COLO668 (cell line): ENCODE measurements around the gene CEP41.
"Not testable (repeated sequence)": the region's sequence is repeated elsewhere in the genome, so short reads cannot be mapped to it uniquely, and the experiment has no call there.

ENCODE experiments used
- DNase-seq: peaks from one replicate; lab custom pipeline; 2025; ENCODE audit not compliant: unreplicated experiment; lab: John Stamatoyannopoulos, UW

Gene CEP41

GRCh38 chr7:130388671-130389070 lies 52.1 kb downstream of the CEP41 start:
- no peak for DNase-seq

DNA sequence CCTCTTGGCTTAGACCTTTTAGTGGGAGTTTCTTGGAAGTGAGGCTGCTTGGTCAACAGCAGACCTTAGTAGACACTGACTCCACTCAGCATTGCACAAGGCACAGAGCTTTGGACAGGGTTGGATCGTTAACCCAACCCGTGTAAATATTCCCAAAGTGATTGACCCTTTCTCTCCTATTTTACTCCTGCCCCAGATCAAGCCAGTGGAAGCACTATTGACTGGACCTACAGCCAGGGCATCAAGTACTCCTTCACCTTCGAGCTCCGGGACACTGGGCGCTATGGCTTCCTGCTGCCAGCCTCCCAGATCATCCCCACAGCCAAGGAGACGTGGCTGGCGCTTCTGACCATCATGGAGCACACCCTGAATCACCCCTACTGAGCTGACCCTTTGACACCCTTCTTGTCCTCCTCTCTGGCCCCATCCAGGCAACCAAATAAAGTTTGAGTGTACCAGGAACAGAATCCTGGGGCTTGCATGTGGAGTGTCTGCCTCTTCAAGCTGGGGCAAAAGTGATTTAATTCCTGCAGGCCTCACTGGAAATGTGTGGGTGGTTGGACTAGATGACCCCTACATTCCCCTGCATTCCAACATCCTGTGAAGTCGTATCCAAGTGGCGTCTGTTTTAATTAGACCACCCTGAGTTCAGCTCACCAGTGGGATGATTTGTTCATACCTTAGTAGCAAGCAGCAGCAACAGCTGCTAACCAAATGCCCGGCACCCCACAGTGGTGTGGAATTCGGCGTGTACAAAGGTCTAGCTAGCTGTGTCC lies 53.0 kb downstream of the CEP41 start:
- no peak for DNase-seq

- DNase-seq = no peak
These were observed 53.5 kb downstream of the CEP41 start for GRCh38 chr7:130387306-130387627.

- no peak for DNase-seq
These were observed 53.9 kb downstream of the CEP41 start for GRCh38 chr7:130386876-130387275.

GRCh38 chr7:130385600-130386066 lies 55.2 kb downstream of the CEP41 start:
- DNase-seq = no peak

DNA sequence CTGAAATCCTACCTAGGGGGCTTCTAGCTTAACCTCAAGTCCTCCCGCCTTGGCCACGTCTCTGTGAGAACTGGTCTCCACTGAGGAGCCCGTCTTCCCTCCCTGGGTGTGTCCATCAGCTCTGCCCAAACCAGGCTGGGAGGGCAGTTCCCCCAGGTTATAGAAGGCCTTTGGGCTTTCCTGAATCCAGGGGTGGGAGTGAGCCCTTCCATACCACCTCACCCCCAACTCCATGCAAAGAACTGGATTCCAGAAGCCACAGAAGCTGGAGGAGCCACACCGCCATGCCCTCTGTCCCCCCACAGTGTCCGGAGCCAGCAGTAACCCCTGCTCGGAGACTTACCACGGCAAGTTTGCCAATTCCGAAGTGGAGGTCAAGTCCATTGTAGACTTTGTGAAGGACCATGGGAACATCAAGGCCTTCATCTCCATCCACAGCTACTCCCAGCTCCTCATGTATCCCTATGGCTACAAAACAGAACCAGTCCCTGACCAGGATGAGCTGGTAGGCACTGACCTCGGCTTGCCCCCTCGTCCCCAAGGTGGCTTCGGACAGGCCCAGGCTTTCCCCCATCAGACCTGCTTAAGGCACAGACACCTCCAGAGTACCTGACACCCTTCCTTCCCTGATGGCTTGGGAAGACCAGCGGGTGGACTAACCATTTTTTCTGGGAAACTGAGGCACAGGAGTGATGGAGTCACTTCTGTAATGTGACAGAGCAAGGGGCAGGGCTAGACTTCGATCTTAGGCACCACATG lies 55.8 kb downstream of the CEP41 start:
- DNase-seq = no peak

DNA sequence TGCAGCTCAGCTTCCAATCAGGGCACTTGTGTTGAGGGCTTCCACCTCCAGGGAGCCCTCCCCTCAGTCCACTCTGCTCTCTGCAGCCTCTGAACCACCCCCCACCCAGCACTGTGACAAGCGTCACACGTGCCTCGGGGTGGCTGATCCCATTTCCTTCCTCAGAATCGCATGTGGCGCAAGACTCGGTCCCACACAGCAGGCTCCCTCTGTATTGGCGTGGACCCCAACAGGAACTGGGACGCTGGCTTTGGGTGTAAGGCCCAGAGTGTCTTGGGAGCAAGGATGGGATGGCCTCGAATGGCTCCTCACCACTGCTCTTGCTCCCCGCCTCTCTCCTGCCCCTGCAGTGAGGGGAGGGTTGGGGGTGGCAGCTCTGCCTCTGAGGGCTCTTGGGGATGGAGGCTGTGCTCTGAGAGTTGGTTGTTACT lies 56.4 kb downstream of the CEP41 start:
- no peak for DNase-seq

GRCh38 chr7:130383187-130383980 lies 57.4 kb downstream of the CEP41 start:
- DNase-seq = no peak

GRCh38 chr7:130381468-130382312 lies 59.1 kb downstream of the CEP41 start:
- no peak for DNase-seq

- DNase-seq = no peak
These were observed 59.9 kb downstream of the CEP41 start for GRCh38 chr7:130380861-130381455.

- DNase-seq = no peak
These were observed 60.6 kb downstream of the CEP41 start, which contains the start of gene CPA1 for GRCh38 chr7:130379921-130380860. Gene CPA1, plus strand, starts transcription at chr7:130380494. Its CDS starts 27 bp downstream, at chr7:130380521.

DNA sequence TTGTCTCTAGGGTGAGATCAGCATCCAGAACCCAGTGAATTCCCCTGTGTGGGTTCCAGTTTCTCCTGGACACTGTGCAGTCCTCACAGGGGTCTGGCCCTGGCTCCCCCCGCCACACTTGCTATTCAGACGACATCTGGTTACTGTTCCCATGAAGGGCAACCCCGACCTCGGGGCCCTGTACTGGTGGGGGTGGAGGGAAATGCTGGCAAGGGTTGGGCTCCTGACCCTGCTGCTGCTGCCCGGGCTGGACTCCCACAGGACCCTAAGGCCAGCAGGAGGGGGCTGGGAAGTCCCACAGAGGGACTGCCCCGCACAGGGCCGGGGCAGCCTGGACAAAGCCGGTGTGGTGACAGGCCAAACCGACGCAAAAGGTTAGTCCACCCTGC lies 61.3 kb downstream of the CEP41 start:
- DNase-seq = no peak

DNA sequence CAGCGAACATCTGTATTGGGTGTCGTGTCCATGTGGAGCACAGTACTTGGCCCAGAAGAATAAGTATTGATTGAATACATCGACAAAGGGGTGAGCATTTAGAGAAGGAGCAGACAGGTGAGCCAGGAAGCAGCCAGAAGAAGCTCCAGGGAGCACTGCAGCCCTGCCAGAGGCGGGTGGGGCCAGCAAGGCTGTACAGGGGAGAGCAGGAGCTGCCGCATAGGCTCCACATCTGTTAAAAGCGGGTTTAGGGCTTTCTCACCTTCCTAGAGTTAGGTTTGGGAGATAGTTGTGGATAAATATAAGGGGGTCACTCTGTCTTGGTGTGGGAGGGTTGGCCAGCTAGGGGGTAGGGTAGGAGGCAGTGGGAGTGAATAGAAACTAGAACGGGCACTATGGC lies 61.8 kb downstream of the CEP41 start:
- no peak for DNase-seq

DNA sequence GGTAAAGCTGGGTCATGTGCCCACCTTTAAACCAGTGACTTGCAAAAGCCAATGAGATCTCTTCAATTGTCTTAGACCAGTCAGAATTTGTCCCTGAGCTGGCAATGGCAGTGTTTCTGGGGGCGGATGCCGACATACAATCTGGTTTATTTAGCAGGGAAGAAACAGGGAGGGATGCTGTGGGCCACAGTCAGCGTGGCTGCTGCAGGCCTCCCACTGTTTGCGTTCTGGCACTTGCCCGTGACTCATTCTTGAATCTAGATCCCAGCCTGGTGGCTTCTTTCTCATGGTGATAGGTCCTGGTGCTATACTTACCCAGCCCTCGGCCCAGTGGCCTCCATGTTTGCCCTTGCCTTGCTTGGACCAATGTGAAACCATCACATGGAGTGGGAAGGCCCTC lies 63.6 kb downstream of the CEP41 start:
- DNase-seq = no peak

DNA sequence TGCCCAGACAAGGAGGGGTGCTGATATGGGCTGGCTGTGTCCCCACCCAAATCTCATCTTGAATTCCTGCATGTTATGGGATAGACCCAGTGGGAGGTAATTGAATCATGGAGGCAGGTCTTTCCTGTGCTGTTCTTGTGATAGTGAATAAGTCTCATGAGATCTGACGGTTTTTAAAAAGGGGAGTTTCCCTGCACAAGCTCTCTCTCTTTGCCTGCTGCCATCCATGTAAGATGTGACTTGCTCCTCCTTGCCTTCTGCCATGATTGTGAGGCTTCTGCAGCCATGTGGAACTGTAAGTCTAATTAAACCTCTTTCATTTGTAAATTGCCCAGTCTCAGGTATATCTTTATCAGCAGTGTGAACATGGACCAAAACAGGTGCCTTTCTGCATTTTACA lies 64.4 kb downstream of the CEP41 start:
- DNase-seq = not testable (repeated sequence)

DNA sequence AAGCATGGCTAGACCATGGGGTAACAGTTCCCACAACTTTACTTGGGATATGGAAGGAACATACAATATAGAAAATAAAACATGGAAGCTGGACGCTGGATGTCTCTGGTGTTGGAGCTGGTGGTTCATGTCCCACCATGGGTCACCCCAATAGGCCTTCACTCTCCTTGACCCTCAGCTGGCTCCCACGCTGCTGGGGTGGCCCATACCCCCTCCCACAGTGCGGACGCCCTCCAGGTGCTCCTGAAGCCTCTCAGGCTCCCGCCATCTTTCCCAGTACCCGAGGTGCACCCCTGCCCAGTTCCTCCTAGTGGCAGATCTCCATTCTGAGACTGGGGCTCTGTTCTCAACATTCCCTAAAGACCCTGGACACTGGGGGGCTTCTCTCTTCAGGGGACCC lies 66.3 kb downstream of the CEP41 start:
- DNase-seq = no peak

DNA sequence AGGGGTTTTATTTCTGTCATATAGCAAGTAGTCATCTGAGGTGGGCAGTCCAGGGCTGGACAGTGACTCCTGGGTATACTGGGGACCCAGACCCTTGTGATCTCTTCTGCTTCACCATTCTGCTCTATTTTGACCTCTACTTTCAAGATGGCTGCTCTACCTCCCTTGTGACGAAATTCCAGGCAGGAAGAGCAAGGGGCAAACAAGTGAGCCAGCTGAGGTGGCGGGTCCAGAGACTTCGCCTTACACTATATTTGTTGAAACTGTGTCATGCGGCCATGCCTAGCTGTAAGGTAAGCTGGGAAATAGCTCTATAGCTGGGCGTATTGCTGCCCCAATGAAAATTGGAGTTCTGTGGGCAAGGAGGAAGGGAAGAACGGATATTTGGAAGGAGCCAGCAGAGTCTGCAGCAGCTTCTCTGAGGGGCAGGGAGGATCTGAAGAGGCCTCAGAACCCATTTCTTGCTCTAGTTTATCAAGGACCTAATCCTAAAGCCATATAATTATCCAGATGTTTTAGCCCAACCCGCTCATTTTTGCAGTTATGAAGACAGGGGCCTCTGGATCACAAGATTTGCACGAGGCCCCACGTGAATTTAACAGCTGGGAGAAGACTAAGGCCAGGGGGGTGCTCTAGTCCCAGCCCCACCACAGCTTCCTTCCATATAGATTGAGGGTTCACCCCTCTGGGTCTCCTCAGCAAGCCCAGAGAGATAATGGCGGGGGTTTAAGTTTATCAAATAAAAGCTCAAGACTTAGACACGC lies 68.2 kb downstream of the CEP41 start:
- DNase-seq = no peak

- DNase-seq = no peak
These were observed 69.8 kb downstream of the CEP41 start for GRCh38 chr7:130371046-130371445.
